Measurements from ENCODE around the gene EPB41L5.
"Not testable (repeated sequence)": the region's sequence is repeated elsewhere in the genome, so short reads cannot be mapped to it uniquely, and the experiment has no call there.

Gene EPB41L5

GRCh38 chr2:120032297-120032696, 19.4 kb downstream of the EPB41L5 start:
- DNase-seq: no peak

GRCh38 chr2:120034027-120034426, 21.1 kb downstream of the EPB41L5 start:
- no peak for DNase-seq

- no peak for DNase-seq
These were observed 21.7 kb downstream of the EPB41L5 start for GRCh38 chr2:120034621-120035020.

- DNase-seq: no peak
These were observed 23.3 kb downstream of the EPB41L5 start for GRCh38 chr2:120036145-120036544.

- no peak for DNase-seq
These were observed 25.2 kb downstream of the EPB41L5 start for GRCh38 chr2:120037995-120038541.

- DNase-seq: no peak
These were observed 29.5 kb downstream of the EPB41L5 start for GRCh38 chr2:120042359-120042758.

GRCh38 chr2:120044336-120044735, 31.5 kb downstream of the EPB41L5 start:
- DNase-seq: no peak

- DNase-seq: not testable (repeated sequence)
These were observed 32.9 kb downstream of the EPB41L5 start for GRCh38 chr2:120045775-120046174.

GRCh38 chr2:120046252-120046651, 33.4 kb downstream of the EPB41L5 start:
- not testable (repeated sequence) for DNase-seq

- DNase-seq: no peak
These were observed 39.7 kb downstream of the EPB41L5 start for GRCh38 chr2:120052597-120052996.

- no peak for DNase-seq
These were observed 41.0 kb downstream of the EPB41L5 start for GRCh38 chr2:120053891-120054290.

- no peak for DNase-seq
These were observed 46.6 kb downstream of the EPB41L5 start for GRCh38 chr2:120059483-120059882.

GRCh38 chr2:120060088-120060623, 47.3 kb downstream of the EPB41L5 start:
- DNase-seq: no peak

- no peak for DNase-seq
These were observed 51.8 kb downstream of the EPB41L5 start for GRCh38 chr2:120064664-120065063.

GRCh38 chr2:120066800-120067547, 54.1 kb downstream of the EPB41L5 start:
- DNase-seq: no peak

- not testable (repeated sequence) for DNase-seq
These were observed 55.3 kb downstream of the EPB41L5 start for GRCh38 chr2:120068040-120068658.

- no peak for DNase-seq
These were observed 62.7 kb downstream of the EPB41L5 start for GRCh38 chr2:120075545-120075944.

- no peak for DNase-seq
These were observed 65.0 kb downstream of the EPB41L5 start for GRCh38 chr2:120077896-120078295.

- no peak for DNase-seq
These were observed 66.8 kb downstream of the EPB41L5 start for GRCh38 chr2:120079647-120080046.

- no peak for DNase-seq
These were observed 78.6 kb downstream of the EPB41L5 start for GRCh38 chr2:120091436-120091835.

- DNase-seq: no peak
These were observed 81.9 kb downstream of the EPB41L5 start for GRCh38 chr2:120094795-120095194.

GRCh38 chr2:120100627-120101026, 87.8 kb downstream of the EPB41L5 start:
- no peak for DNase-seq

- DNase-seq: no peak
These were observed 91.0 kb downstream of the EPB41L5 start for GRCh38 chr2:120103723-120104467.
